Cardiac fibroblast (primary cell): ENCODE data around the gene MAB21L3.
"Not testable (repeated sequence)": the region's sequence is repeated elsewhere in the genome, so short reads cannot be mapped to it uniquely, and the experiment has no call there.

Experiments
- DNase-seq, 2 donors: peaks; one replicate each; pipeline versions ENCODE4 v3.0.0 to v3.0.0-alpha.2; 2010; ENCODE audit warnings: low read depth in 2 of 2
- H3K4me3 ChIP-seq, 2 donors: replicated peaks in 1 of 2; 1 replicate in 1 of 2; 2 replicates in 1 of 2; pipeline ENCODE4 v1.5.1; 2011; ENCODE audit warnings: low read depth in 2 of 2, low read length in 2 of 2, mild to moderate bottlenecking in 2 of 2, moderate library complexity in 1 of 2
- TF ChIP-seq, protein P1 (sequence below): IDR thresholded peaks from one replicate; pipeline ENCODE4 v1.5.1; 2011; ENCODE audit warnings: low read depth, mild to moderate bottlenecking, low read length, inconsistent platforms

Gene MAB21L3

DNA sequence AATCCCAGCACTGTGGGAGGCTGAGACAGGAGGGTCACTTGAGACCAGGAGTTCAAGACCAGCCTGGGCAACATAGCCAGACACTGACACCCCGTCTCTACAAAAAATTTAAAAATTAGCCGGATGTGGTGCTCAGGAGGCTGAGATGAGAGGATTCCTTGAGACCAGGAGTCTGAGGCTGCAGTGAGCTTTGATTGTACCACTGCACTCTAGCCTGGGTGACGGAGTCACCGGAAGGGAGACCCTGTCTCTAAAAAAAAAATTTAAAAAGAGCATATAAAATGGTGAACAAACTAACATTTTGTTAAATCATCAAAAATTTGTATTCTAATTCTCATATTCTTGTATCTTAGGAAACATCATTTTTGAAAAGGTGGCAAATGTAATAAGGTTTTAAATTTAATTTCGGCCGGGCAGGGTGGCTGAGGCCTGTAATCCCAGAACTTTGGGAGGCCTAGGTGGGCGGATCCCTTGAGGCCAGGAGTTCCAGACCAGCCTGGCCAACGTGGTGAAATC, 27.1 kb downstream of the MAB21L3 start:
- TF ChIP-seq, protein P1, sequence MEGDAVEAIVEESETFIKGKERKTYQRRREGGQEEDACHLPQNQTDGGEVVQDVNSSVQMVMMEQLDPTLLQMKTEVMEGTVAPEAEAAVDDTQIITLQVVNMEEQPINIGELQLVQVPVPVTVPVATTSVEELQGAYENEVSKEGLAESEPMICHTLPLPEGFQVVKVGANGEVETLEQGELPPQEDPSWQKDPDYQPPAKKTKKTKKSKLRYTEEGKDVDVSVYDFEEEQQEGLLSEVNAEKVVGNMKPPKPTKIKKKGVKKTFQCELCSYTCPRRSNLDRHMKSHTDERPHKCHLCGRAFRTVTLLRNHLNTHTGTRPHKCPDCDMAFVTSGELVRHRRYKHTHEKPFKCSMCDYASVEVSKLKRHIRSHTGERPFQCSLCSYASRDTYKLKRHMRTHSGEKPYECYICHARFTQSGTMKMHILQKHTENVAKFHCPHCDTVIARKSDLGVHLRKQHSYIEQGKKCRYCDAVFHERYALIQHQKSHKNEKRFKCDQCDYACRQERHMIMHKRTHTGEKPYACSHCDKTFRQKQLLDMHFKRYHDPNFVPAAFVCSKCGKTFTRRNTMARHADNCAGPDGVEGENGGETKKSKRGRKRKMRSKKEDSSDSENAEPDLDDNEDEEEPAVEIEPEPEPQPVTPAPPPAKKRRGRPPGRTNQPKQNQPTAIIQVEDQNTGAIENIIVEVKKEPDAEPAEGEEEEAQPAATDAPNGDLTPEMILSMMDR: no peak
- DNase-seq: no peak
- no peak overlapping the region for H3K4me3 ChIP-seq

DNA sequence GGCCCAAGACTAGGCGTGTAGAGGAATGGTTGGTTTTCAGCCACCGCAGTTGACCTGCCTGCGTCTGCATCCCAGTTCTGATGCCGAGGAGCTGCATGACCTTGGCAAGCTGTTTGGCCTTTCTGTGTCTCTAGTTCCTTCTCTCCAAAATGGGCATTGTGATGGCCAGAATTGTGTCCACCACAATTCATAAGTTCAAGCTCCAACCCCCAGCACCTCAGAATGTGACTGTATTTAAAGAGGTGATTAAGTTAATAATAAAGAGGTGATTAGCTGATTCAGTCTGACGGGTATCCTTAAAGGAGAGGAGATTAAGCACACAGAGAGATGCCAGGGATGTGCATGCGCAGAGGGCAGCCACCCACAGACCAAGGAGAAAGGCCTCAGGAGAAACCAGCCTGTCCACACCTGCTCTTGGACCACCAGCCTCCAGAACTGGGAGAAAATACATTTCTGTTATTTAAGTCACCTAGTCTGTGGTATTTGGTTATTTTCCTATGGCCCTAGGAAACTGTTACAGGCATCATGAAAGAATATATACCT, 28.5 kb downstream of the MAB21L3 start:
- no peak overlapping the region for H3K4me3 ChIP-seq
- TF ChIP-seq, protein P1: no peak
- no peak for DNase-seq

DNA sequence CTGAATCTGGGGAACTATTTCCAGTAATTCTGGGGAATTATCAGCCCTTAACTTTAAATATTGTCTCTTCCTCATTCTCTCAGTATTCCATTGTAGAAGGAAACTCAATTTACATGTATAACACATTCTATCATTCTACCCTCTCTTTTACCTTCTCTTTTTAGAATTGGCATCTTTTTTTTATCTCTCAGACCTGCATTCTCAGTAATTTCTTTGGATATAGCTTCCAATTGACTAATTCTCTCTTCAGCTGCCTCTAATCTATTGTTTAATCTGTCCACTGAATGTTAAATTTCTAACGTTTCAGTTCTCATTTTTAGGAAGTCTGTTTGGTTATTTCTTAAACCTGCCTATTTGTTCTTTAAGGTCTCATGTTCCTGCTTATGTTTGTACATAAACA, 33.0 kb downstream of the MAB21L3 start:
- TF ChIP-seq, protein P1: no peak
- H3K4me3 ChIP-seq: no peak overlapping the region
- DNase-seq: no peak

DNA sequence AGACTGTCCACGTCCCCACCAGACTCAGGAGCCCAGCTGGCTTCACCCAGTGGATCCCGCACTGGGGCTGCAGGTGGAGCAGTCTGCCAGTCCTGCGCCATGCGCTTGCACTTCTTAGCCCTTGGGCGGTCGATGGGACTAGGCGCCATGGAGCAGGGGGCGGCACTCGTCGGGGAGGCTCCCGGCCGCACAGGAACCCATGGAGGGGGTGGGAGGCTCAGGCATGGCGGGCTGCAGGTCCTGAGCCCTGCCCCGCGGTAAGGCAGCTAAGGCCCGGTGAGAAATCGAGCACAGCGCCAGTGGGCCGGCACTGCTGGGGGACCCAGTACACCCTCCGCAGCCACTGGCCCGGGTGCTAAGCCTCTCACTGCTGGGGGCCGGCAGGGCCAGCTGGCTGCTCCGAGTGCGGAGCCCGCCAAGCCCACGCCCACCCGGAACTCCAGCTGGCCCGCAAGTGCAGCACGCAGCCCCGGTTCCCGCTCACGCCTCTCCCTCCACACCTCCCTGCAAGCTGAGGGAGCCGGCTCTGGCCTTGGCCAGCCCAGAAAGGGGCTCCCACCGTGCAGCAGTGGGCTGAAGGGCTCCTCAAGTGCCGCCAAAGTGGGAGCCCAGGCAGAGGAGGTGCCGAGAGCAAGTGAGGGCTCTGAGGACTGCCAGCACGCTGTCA, 35.4 kb downstream of the MAB21L3 start:
- H3K4me3 ChIP-seq, DNase-seq: not testable (repeated sequence)

DNA sequence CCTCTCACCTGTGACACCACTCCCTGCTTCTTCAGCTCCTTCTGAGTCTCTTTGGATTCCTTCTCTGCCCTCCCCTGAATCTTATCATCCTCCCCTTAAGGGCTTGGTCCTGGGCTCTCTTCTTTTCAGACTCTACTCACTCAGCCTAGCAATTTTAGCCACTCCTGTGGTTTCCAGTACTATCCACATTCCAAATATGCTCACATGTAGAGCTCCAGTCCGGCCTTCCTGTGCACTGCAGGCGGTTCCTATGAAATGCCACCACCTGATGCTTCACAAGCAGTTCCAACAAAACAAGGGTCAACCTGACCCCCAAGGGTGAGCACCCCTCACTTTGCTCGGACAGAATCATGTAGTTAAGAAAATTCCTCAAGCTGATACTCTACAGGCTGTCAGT, 35.9 kb downstream of the MAB21L3 start:
- DNase-seq: no peak
- no peak overlapping the region for H3K4me3 ChIP-seq
- TF ChIP-seq, protein P1: no peak

DNA sequence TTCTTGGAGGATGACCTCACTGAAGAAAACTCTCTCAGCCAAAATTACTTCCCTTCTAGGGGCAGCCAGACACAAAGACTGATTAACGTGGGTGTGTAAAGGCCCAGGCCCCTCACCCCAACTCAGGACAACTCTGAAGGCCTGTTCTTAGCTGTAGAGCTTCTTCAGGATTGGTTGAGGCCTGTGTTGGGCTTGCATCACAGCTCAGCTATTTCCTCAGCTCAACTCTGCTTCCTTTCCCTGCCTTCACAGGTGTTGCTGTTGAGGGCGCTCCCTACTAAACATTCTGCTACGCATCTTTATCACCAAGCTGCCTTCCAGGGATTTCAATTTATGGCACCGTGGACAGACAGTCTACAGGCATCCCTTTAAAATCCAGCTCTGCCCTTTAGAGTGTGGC, 36.8 kb downstream of the MAB21L3 start:
- no peak for DNase-seq

DNA sequence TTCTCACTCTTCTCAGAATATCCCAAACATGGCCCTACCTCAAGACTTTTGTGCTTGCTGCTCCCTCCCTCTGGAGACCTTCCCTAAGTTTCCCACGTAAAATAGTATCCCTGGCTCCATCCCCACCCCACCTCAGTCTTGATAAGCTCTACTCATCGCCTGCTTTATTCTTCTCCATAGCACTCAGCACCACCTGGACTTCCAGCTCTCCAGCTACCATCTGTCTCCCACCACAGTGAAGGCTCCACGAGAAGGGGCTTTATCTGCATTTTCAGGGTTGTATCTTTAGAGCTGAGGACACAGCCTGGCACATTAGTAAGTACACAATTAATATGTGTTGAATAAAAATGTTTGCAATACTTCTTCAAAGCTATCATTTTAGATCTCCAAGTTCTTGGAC, 37.8 kb downstream of the MAB21L3 start:
- TF ChIP-seq, protein P1: no peak
- DNase-seq: no peak
- no peak overlapping the region for H3K4me3 ChIP-seq

More for the DNA sequence above, 36.8 kb downstream of the MAB21L3 start:
- TF ChIP-seq, protein P1: no peak
- H3K4me3 ChIP-seq: no peak overlapping the region
